HEK293 (cell line): ENCODE data around the gene LYZL1.

Experiments used
- CTCF ChIP-seq: fragments of 450-650 bp; formaldehyde crosslinking; IDR thresholded peaks from 2 replicates; pipeline ENCODE4 v1.5.1; 2016; ENCODE audit warnings: missing biosample characterization, missing genetic modification characterization
- REST ChIP-seq: fragments of 450-650 bp; formaldehyde crosslinking; IDR thresholded peaks from 2 replicates; pipeline ENCODE4 v1.5.1; 2016; ENCODE audit warnings: missing biosample characterization, missing genetic modification characterization
- ZBTB1 ChIP-seq: fragments of 450-650 bp; formaldehyde crosslinking; IDR thresholded peaks from 2 replicates; pipeline ENCODE4 v1.5.1; 2016; ENCODE audit warnings: missing biosample characterization, missing genetic modification characterization
- ZBTB7A ChIP-seq: fragments of 450-650 bp; formaldehyde crosslinking; IDR thresholded peaks from 2 replicates; pipeline ENCODE4 v1.5.1; 2016; ENCODE audit warnings: low read depth, missing biosample characterization, missing genetic modification characterization
- ZFP69B ChIP-seq: fragments of 450-650 bp; formaldehyde crosslinking; IDR thresholded peaks from 2 replicates; pipeline ENCODE4 v1.5.1; 2016; ENCODE audit warnings: missing biosample characterization, missing genetic modification characterization
- ZNF148 ChIP-seq: fragments of 450-650 bp; formaldehyde crosslinking; IDR thresholded peaks from 2 replicates; pipeline ENCODE4 v1.5.0; 2017; ENCODE audit warnings: missing biosample characterization, missing genetic modification characterization, borderline replicate concordance
- ZNF24 ChIP-seq: fragments of 450-650 bp; formaldehyde crosslinking; IDR thresholded peaks from 2 replicates; pipeline ENCODE4 v1.5.1; 2016; ENCODE audit warnings: missing biosample characterization, missing genetic modification characterization
- ZNF404 ChIP-seq: fragments of 450-650 bp; formaldehyde crosslinking; IDR thresholded peaks from 2 replicates; pipeline ENCODE4 v1.5.1; 2017; ENCODE audit warnings: missing biosample characterization, missing genetic modification characterization
- ZNF558 ChIP-seq: fragments of 450-650 bp; formaldehyde crosslinking; IDR thresholded peaks from 2 replicates; pipeline ENCODE4 v1.5.1; 2016; ENCODE audit warnings: missing biosample characterization, missing genetic modification characterization
- ZNF701 ChIP-seq: fragments of 450-650 bp; formaldehyde crosslinking; IDR thresholded peaks from 2 replicates; pipeline ENCODE4 v1.5.1; 2016; ENCODE audit warnings: missing biosample characterization, missing genetic modification characterization
- ZNF792 ChIP-seq: fragments of 450-650 bp; formaldehyde crosslinking; IDR thresholded peaks from 2 replicates; pipeline ENCODE4 v1.5.1; 2016; ENCODE audit warnings: missing biosample characterization, missing genetic modification characterization

GRCh38 chr10:29356931-29357330, 68.1 kb downstream of the LYZL1 start:
- TF ChIP-seq CTCF (no peak), ZNF701 (no peak), ZNF558 (tag by site-specific recombination) (no peak), ZBTB7A (tag by site-specific recombination) (no peak), ZFP69B (tag by site-specific recombination) (no peak), REST (no peak), ZBTB1 (no peak), ZNF404 (no peak), ZNF24 (tag by site-specific recombination) (no peak), ZNF148 (no peak), ZNF792 (tag by site-specific recombination) (no peak)
